ENCODE data around the gene LHB. TPM values are rescaled to one million over a fixed set of nuclear protein-coding genes. Genes with fewer than 3 reads are reported as not detected.
A peak's percentile ranks its signal among the peaks of the same experiment; 100 is the strongest.

LHB gene
- polyA plus RNA-seq, 1 donor, result 0.38 TPM

DNA sequence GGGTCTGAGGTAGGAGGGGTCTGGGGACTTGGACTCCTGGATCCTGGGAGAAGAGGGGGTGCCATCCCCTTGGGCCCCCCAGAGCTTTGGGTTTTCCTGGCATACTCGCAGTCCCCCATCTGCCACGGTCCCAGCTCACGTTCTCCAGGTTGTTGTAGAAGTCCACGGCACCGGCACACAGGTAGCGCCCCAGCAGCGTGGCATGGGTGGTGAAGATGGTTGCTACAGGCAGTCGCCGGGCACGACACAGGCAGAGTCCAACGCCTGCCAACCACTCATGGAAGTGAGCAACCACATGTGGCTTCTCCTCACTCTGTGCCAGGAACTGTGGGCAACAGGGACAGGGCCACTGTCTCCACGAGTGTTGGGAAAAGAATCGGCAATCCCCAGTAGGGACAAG is 31.2 kb downstream of the LHB start:
- no peak for DNase-seq

DNA sequence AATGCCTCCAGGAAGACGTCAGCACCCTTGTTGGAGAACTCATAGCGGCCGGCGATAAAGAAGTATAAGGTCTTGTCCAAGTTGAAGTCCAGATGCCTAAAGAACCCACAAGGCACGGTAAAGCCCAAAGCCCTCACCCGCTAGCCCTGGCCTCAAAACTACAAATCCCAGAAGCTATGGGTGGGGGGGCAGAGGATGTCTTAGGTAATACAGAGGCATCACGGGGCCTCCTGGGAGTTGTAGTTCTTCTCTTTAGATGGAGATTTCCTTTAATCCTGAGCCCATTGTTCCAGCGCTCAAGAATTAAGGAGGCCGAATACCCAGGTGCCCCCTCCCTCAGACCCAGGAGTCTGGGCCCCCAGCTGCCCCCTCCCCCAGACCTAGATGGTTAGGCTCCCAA is 34.6 kb downstream of the LHB start:
- no peak for DNase-seq

DNA sequence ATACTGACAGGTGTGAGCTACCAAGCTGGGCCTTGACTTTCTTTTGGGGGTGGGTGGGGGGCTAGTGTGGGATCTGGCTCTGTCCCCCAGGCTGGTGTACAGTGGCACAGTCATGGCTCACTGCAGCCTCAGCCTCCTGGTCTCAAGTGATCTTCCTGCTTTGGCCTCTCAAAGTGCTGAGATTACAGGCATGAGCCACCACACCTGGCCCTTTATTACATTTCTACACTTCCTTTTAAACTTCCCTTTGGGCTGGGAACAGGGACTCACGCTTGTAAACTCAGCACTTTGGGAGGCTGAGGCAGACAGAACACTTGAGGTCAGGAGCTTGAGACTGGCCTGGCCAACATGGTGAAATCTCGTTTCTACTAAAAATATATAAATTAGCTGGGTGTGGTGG is 39.8 kb downstream of the LHB start:
- DNase-seq, result no peak

DNA sequence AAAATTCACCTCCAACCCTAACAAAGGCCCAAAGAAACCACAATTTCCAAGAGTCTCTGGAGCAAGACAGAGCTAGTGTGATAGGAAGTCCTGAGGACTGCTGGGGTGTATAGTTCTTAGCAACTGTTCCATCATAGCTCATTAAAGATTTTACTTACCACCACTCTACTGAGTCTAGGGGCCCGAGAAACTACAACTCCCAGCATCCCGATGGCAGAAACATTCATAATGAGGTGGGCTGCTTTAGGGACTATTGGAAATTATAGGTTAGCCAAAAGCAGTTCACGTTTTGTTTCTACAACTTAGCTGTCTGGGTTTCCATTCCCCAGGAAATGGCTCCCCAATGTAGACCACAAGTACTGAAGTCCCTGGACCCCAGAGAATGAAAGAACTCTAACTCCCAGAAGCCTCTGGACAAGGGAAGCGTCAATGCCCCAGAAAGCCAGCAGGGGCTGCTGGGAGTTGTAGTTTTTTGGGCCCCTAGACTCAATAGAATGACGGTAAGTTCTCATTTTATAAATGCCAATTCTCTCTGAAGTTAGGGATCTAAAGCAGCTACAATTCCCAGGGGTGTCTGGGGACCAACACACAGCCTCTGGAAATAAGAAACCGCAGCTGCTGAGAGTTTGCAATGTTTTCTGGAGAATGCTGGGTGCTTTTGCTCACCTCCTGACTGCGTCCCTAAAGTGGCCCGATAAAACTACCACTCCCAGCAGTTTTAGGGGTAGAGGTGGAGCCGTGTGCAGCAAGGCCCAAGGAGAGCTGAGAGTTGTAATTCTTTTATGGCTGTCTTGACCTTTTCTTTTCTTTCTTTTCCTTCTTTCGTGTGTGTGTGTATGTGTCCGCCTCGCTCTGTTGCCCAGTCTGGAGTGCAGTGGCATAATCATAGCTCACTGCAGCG is 40.7 kb downstream of the LHB start:
- DNase-seq, result no peak

DNA sequence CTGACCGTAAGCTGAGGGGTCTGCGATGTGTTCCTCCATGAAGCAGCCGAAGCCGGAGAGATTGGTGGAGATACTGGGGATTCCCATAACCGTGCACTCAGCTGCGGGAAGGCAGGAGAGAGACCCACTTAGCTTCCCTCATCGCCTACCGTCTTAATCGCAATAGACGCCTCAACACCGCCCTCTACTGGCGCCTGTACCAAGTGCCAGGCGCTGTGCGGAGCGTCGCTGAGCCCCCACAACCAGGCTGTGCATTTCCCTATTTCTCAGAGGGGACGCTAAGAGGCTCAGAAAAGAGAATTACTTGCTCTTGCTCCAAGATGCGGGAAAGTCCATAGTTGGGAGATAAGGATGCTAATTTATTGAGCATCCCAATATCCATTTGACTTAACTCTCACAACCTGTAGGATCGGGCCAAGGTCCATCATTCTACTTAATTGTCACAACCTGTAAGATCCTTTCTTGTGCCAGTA is 45.9 kb downstream of the LHB start:
- DNase-seq, result peak; percentile 83

DNA sequence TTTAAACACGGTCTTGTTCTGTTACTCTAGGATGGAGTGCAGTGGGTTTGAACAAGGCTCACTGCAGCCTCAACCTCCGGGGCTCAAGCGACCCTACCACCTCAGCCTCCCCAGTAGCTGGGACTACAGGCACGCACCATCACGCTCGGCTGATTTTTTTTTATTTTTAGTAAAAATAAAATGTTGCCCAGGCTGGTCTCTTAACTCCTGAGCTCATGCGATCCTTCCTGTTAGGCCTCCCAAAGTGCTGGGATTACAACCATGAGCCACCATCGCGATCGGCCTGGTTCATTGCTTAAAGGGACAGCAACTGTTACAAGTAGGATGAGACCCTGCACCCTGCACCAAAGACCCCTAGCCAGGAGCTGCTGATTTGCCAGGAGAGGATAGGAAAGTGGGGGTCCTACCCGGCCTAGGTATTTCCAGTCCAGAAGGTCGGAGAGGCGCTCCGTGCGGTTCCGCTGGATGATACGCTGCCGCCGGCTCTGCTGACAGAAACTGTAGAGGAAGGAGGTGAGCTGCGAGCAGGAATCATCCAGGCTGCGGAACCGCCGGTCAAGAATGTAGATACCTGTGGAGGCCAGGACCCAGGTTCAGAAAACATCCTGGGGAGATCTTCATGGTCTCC is 46.6 kb downstream of the LHB start:
- no peak for DNase-seq

DNA sequence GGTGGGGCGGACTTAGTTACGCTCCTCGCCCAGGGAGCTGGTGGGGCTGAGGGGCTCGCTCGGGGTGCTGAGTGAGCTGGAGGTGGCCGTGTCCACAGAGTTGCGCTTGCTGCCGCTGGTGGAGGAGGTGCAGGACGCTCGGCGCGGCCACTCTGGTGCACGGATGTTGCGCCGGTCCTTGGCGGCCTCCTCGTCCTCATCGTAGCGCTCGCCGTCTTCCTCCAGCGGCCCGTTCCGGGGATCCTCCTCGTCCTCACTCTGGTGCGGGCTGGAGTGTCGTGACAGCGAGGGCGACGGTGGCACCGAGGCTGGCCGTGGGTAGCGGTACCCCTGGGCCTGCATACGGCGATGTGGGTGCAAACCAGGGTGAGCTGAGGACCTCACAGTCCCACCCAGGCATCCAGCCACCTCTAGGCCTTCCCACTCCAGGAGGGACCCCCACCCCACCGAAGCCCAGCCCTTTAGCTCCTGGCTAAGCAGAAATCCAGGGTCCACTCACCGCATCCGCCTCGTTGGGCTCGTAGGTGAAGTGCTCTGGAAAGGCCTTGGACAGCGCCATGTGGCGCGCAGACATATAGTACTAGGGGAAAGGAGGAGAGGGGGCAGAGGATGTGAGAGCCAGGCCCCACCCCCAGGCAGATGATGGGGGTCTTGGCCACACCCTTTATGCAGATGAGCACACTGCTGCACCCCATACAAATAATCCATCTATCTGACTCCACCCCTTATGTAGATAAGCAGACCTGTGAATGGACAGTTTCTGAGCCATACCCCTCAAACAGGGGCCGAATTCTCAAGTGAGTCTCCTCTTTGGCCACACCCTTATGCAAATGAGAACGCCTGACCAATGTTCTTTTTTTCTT is 47.4 kb downstream of the LHB start:
- no peak for DNase-seq

DNA sequence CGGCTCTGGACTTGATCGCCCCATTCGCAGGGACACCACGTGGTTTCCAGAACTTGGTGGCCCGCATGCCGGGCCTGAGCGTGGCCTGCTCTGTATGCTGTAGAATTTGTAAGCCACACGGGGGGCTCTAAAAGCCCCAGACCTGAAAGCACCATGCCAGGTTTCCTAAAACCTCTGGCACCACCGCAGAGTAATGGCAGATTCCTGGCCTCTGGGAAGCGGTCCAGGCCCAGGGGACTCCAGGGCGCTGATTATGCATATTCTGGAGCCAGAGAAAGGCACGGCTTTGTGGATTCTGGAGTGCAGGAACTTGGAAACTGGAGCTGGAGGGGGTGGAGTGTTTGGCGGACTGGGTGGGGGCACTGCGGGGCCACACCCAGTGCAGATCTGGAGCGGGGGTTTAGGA is 48.1 kb downstream of the LHB start:
- no peak for DNase-seq

DNA sequence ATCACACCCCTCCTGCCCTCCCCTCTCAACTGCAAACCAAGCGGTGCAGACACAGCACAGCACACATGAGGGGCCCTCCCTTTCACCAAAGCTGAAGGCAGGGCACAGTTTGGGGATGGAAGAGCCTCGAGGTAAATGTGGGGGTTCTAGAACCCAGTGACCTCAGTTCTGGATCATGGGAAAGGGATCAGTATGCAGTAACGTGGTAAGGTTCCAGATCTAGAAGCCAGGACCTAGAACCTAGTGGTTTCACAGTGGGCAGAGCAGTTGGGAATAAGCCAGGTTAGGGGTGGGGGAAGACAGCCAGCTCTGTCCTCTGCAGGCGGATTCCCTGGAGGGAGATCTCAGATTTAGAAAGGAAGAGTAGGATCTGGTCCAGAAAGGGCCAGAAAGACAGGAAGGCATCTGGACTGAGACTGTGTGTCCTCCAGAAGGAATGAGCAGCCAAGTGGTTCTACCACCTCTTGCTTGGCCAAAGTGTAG is 48.7 kb downstream of the LHB start:
- DNase-seq, result no peak

DNA sequence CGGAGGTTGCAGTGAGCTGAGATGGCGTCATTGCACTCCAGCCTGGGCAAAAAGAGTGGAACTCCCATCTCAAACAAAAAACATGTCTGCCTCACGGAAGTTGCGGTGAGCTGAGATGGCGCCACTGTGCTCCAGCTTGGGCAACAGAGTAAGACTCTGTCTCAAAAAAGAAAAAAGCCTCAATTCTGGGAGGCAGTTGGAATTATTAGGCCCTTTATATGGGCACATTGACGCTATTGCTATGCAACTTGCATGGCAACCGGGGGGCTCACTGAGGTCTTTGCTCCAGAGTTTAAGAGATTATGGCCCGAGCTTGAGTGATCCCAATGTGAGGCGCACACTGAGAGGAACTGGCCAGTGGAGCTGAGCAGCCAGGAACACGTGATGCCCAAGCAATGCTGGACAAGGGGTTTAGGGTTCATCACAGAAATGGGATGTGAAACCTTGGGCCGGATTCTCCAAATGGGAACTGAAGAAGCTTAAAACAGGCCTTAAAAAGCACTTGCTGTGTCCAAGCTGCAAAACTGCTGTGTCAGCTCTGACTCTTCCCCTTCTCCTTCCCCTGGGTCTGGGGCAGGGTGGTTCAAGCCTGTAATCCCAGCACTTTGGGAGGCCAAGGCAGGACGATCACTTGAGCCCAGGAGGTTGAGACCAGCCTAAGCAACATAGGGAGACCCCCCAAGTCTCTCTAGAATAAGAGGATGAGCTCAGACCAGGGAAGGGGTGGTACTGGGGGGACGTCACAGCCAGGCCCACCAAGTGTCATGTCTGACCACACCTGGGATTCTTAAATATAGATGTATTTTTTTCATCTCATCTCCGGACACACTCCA is 49.3 kb downstream of the LHB start:
- DNase-seq, result no peak

DNA sequence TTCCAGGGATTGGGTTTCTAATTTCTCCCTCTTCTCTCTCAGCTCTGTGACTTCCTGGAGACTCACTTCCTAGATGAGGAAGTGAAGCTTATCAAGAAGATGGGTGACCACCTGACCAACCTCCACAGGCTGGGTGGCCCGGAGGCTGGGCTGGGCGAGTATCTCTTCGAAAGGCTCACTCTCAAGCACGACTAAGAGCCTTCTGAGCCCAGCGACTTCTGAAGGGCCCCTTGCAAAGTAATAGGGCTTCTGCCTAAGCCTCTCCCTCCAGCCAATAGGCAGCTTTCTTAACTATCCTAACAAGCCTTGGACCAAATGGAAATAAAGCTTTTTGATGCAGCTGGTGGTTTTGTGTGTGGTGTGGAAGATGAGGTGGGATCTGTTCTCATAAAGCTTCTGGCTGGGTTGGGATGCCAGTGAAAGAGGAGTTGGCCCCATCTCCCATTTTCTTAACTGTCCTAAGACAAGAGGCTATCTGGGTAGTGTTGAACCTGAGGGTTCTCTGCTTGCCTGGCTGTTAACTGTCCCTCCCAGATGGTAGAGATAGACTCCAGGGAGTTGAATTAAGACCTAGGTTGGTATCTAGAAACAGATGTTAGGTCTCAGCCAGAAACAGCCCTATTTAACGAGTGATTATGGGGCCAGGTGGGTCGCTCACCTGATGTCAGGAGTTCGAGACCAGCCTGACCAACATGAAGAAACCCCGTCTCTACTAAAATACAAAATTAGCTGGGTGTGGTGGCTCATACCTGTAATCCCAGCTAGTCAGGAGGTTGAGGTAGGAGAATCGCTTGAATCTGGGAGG is 50.1 kb downstream of the LHB start:
- DNase-seq, result no peak

Other genes with a start within 250 kb of the LHB start
- gene BCAT2, start 206.1 kb downstream of the LHB start, polyA plus RNA-seq (ENCODE audit: insufficient read length), result 39.9 TPM
- 27.4 TPM for gene HSD17B14, start 180.6 kb downstream of the LHB start, polyA plus RNA-seq (ENCODE audit: insufficient read length)
- gene PLEKHA4, start 148.5 kb downstream of the LHB start, polyA plus RNA-seq (ENCODE audit: insufficient read length), result 23.1 TPM
- 33.8 TPM for gene PPP1R15A, start 144.7 kb downstream of the LHB start, polyA plus RNA-seq (ENCODE audit: insufficient read length)
- 1.6 TPM for gene TULP2, start 118.3 kb downstream of the LHB start, polyA plus RNA-seq (ENCODE audit: insufficient read length)
- gene NUCB1, start 116.8 kb downstream of the LHB start, polyA plus RNA-seq (ENCODE audit: insufficient read length), result 238 TPM
- 4.6 TPM for gene DHDH, start 83.4 kb downstream of the LHB start, polyA plus RNA-seq (ENCODE audit: insufficient read length)
- gene BAX, start 62.2 kb downstream of the LHB start, polyA plus RNA-seq (ENCODE audit: insufficient read length), result 64.5 TPM
- gene FTL, start 51.8 kb downstream of the LHB start, polyA plus RNA-seq (ENCODE audit: insufficient read length), result 2,202 TPM
- gene GYS1, start 23.8 kb downstream of the LHB start, polyA plus RNA-seq (ENCODE audit: insufficient read length), result 52.2 TPM
- 80.2 TPM for gene RUVBL2, start 23.2 kb downstream of the LHB start, polyA plus RNA-seq (ENCODE audit: insufficient read length)
- not detected for gene CGB3, start 7.2 kb upstream of the LHB start, polyA plus RNA-seq (ENCODE audit: insufficient read length)
- not detected for gene CGB2, start 14.8 kb upstream of the LHB start, polyA plus RNA-seq (ENCODE audit: insufficient read length)
- not detected for gene CGB1, start 19.8 kb upstream of the LHB start, polyA plus RNA-seq (ENCODE audit: insufficient read length)
- gene CGB5, start 26.8 kb upstream of the LHB start, polyA plus RNA-seq (ENCODE audit: insufficient read length), result not detected
- gene CGB8, start 32.0 kb upstream of the LHB start, polyA plus RNA-seq (ENCODE audit: insufficient read length), result not detected
- gene CGB7, start 40.7 kb upstream of the LHB start, polyA plus RNA-seq (ENCODE audit: insufficient read length), result 0.78 TPM
- gene NTF4, start 47.7 kb upstream of the LHB start, polyA plus RNA-seq (ENCODE audit: insufficient read length), result 3.1 TPM
- gene KCNA7, start 55.6 kb upstream of the LHB start, polyA plus RNA-seq (ENCODE audit: insufficient read length), result 0.08 TPM
- gene SNRNP70, start 68.4 kb upstream of the LHB start, polyA plus RNA-seq (ENCODE audit: insufficient read length), result 354 TPM
- 5.6 TPM for gene LIN7B, start 97.3 kb upstream of the LHB start, polyA plus RNA-seq (ENCODE audit: insufficient read length)
- gene C19orf73, start 102.1 kb upstream of the LHB start, polyA plus RNA-seq (ENCODE audit: insufficient read length), result 0.20 TPM
- 3.9 TPM for gene PPFIA3, start 102.5 kb upstream of the LHB start, polyA plus RNA-seq (ENCODE audit: insufficient read length)
- gene HRC, start 138.3 kb upstream of the LHB start, polyA plus RNA-seq (ENCODE audit: insufficient read length), result 22.9 TPM
- 29.4 TPM for gene TRPM4, start 140.7 kb upstream of the LHB start, polyA plus RNA-seq (ENCODE audit: insufficient read length)